ENCODE data around the gene MRS2.
"Not testable (repeated sequence)": the region's sequence is repeated elsewhere in the genome, so short reads cannot be mapped to it uniquely, and the experiment has no call there.

MRS2 gene

GRCh38 chr6:24391208-24391607 is 11.5 kb upstream of the MRS2 start:
- DNase-seq = no peak

- DNase-seq = no peak
These were observed 10.9 kb upstream of the MRS2 start for GRCh38 chr6:24391756-24392405.

DNA sequence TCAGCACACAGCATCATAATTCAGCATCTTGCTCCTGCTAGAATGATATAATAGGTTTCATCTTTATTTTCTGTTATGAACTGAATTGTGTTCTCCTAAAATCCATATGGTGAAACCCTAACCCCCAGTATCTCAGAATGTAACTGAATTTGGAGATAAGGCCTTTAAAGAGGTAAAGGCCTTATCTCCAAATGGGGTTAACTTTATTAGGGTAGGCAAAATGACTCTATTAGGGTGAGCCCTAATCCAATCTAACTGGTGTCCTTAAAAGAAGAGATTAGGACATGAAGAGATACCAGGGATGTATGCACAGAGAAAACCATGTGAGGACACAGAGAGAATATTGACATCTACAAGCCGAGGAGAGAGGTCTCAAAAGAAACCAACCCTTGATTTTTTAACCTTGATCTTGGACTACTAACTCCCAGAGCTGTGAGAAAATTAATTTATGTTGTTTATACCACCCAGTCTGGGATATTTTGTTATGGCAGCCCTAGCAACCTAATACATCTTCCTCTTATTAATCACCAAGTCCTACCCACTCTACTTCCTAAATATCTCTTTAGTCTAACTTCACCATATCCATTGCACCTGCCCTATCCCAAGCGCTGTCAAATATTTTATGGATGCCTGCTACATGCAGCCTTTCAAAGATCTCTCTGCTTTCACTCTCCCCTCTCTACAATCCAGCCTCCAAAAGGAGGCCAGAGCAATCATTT is 8.5 kb upstream of the MRS2 start:
- DNase-seq = no peak

GRCh38 chr6:24394780-24395437 is 7.8 kb upstream of the MRS2 start:
- no peak for DNase-seq

- no peak for DNase-seq
These were observed 5.9 kb upstream of the MRS2 start for GRCh38 chr6:24396824-24397223.

- no peak for DNase-seq
These were observed 5.1 kb upstream of the MRS2 start for GRCh38 chr6:24397631-24398030.

DNA sequence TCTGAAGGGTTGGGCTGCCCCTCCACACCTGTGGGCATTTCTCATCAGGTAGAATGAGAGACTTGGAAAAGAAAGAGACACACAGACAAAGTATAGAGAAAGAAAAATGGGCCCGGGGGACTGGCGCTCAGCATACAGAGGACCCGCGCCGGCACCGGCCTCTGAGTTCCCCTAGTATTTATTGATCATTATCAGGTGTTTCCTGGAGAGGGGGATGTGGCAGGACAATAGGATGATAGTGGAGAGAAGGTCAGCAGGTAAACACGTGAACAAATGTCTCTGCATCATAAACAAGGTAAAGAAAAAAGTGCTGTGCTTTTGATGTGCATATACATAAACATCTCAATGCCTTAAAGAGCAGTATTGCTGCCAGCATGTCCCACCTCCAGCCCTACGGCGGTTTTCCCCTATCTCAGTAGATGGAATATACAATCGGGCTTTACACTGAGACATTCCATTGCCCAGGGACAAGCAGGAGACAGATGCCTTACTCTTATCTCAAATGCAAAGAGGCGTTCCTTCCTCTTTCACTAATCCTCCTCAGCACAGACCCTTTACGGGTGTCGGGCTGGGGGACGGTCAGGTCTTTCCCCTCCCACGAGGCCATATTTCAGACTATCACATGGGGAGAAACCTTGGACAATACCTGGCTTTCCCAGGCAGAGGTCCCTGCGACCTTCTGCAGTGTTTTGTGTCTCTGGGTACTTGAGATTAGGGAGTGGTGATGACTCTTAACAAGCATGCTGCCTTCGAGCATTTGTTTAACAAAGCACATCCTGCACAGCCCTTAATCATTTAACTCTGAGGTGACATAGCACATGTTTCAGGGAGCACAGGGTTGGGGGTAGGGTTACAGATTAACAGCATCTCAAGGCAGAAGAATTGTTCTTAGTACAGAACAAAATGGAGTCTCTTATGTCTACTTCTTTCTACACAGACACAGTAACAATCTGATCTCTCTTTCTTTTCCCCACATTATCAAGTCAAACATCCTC is 2.4 kb upstream of the MRS2 start:
- not testable (repeated sequence) for DNase-seq

DNA sequence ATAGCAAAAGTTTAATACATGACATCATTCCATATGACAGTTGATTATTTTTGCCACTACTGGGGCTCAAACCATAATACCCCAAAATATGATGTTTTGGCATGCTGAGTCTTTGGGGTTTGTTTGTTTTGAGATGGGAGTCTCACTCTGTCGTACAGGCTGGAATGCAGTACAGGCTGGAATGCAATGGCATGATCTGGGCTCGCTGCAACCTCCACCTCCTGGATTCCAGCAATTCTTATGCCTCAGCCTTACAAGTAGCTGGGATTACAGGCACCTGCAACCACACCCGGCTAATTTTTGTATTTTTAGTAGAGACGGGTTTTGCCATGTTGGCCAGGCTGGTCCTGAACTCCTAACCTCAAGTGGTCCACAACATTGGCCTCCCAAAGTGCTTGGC is 1.3 kb upstream of the MRS2 start:
- DNase-seq = no peak

GRCh38 chr6:24403501-24403824 is 727 bp downstream of the MRS2 start:
- DNase-seq = no peak

DNA sequence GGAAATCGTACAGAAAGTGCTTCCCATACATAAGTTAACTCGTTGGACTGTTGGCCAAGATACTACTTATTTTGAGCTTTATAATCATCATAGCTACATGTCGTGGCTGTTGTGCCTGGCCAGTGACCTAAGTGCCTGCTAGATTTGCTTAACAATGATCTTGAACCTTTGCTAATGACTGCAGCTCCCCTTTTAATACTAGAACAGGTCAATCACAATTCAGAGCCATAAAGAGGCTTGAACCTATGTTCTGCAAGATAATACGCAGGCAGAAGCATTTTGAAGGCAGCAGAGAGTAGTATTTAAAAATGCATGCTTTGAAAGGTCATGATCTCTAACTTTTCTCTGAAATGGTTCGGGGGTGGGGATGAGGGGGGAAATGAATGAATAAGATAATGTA is 2.5 kb downstream of the MRS2 start:
- no peak for DNase-seq

DNA sequence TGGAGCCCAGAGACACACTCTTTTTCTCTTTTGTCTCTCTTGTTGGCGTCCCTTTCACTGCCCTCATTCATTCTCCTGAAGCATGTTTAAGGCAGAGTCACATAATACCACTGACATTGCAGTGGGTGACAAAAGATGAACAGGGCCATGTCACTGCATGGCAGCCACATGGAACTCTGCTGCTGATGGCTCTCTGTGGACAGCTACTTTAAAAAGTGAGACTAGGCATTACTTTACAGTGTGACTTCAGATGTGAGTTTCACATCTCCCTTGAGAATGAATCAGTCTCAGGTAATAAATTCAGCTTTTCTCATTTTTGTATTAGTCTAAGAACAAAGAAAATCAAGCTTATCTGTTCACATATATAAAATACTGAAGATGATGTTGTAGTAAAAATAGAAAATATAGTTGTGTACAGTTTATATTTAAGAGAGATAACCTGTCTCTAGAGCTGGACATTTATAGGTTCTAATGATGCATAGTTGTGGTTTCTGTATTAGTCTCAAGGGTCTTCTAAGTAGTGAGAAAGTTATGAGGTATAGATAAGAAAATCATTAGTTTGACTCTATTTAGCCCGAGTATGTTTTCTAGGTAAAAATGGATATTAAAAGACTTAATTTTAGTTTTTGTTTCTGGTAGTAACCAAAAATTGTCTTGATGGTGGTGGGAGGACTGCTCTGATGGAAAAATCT is 6.1 kb downstream of the MRS2 start:
- DNase-seq = no peak

DNA sequence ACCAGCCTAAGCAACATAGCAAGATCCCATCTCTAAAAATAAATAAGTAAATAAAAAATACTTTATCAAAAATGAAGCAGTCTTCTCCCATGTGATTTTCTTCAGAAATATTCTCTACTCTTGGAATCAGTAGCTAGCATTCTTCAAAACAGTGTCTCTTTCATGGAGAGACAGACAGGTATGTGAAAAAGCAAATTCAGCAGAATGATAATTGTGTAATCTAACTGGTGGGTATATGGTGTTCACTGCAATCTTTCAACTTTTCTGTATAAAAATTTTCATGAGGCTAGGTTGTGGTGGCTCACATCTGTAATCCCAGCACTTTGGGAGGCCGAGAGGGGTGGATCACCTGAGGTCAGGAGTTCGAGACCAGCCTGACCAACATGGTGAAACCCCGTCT is 7.9 kb downstream of the MRS2 start:
- DNase-seq = no peak

DNA sequence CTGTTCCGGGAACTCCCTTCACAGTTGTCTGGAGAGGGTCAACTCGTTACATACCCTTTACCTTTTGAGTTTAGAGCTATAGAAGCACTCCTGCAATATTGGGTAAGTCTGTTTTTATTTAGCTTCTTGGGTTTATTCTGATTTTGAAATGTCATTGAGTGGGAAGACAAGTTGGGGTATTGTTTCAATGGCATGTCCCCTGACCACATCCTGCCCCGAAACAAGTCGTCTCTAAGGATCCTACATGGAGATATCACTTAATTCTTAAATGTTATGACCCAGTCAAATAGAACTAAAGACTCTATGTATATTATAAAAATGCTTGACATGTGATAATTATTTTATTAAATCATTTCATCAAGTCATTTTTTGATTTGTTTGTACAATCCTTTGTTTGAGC is 9.6 kb downstream of the MRS2 start:
- DNase-seq = no peak

DNA sequence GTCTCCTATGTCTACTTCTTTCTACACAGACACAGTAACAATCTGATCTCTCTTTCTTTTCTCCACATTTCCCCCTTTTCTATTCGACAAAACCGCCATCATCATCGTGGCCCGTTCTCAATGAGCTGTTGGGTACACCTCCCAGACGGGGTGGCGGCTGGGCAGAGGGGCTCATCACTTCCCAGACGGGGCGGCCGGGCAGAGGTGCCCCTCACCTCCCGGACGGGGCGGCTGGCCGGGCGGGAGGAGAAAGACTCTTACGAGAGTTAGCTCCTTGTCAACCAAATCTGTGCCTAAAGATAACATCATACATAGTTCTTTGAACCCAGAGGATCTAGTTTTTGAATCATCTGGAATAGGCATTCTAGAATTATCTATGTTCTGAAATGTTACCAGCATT is 11.8 kb downstream of the MRS2 start:
- DNase-seq = not testable (repeated sequence)

DNA sequence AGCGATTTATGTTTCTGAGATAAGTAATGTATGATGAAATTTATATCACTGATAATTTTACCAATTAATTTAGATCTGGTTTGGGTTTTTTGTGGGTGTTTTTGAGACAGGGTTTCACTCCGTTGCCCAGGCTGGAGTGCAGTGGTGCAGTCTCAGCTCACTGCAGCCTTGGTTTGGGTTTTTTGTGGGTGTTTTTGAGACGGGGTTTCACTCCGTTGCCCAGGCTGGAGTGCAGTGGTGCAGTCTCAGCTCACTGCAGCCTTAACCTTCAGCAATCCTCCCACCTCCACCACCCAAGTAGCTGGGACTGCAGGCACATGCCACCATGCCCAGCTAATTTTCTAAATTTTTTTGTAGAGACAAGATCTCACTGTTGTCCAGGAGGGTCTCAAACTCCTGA is 13.0 kb downstream of the MRS2 start:
- no peak for DNase-seq

DNA sequence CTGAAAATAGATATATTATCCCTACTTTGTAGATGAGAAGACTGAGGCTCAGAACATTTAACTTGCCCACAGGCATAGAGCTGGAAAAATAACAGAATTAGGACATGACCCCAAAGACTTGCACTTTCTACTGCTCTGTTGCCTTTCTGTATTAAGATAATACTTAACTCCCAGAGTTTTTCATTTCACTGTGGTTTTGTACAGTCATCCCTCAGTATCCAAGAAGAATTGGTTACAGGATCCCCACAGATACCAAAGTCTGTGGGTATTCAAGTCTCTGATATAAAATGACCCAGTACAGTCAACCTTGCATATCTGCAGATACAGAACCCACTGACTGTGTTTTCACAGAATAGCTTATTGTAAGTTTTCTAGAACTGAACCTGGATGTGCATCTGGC is 16.8 kb downstream of the MRS2 start:
- DNase-seq = no peak

DNA sequence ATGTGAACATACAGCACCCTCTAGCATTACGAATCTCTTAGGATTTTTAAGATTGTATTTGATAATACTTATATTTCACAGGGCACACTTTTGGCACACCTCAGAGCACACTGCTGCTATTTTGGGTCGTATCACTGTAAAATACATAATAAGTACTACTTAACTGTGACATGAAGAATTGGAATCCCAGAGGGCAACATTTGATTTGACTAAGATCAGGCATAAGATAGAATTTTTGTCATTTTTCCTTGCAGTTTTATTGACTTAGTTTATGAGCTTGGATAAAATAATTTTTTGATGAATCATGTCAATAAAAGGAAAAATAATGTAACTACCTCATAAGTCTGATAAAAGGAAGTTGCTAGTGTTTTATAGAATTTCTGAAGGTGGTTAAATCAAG is 22.4 kb downstream of the MRS2 start:
- no peak for DNase-seq

- DNase-seq = no peak
These were observed 24.2 kb downstream of the MRS2 start for GRCh38 chr6:24426729-24427446.

GRCh38 chr6:24428615-24429014 is 25.9 kb downstream of the MRS2 start:
- no peak for DNase-seq

GRCh38 chr6:24429146-24429545 is 26.4 kb downstream of the MRS2 start:
- no peak for DNase-seq

- no peak for DNase-seq
These were observed 27.4 kb downstream of the MRS2 start for GRCh38 chr6:24430086-24430485.

DNA sequence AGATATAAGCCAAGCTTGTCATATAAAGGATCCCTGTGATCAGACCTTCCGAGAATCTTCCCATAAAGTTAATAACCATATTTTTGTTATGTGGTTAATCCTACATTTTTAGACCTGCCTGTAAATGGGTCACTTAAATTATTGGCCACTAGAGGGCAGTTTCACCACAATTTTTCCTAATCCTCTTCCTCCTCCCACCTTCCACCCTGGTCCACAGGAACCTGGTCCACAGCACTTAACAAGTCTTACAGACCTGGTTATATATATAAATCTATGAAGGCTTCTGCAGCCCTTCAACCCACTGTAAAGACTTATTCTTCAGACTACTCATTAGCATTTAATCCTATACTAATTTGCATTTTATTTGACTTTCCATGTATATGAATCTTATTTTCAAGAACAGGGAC is 28.3 kb downstream of the MRS2 start:
- peak; percentile 15 for DNase-seq
